ENCODE results near the gene CD83. TPM values are rescaled to one million over a fixed set of nuclear protein-coding genes. Genes with fewer than 3 reads are reported as not detected.

Gene CD83
- total RNA-seq, 2 donors from 2014 or later: 1.3 to 2.3 TPM

GRCh38 chr6:14130435-14131075 lies 13.0 kb downstream of the CD83 start:
- no peak overlapping the region for H3K27ac ChIP-seq
- WGBS, 2 donors: 91 to 92% methylated on average over 15 of the region's 15 CpGs
- no peak for TF ChIP-seq CTCF (IDR thresholded peaks at IDR 0.05)
- no peak for TF ChIP-seq POLR2A (IDR thresholded peaks at IDR 0.05)
- H3K36me3 ChIP-seq (replicated peaks in 1 of 2; ENCODE audit: insufficient read depth in 1 of 2, low read depth in 2 of 2): peaks cover 0 to 2% of the 10 kb centered on the region in 2 donors
- ATAC-seq (no peak), DNase-seq (no peak)
- intact Hi-C loops (cut with DNase I): no loop called here
- H3K27me3 ChIP-seq: no peaks in the 10 kb centered on the region
- H3K4me3 ChIP-seq: no peak overlapping the region
- no peaks in the 10 kb centered on the region for H3K9me3 ChIP-seq
- H3K4me1 ChIP-seq: no peaks in the 10 kb centered on the region

- intact Hi-C loops (cut with DNase I): no loop called here
- no peak overlapping the region for H3K27ac ChIP-seq
Measured at GRCh38 chr6:14131579-14131978, 14.0 kb downstream of the CD83 start.

GRCh38 chr6:14132244-14132920 lies 14.8 kb downstream of the CD83 start:
- ATAC-seq: no peak

More at GRCh38 chr6:14131579-14131978, 14.0 kb downstream of the CD83 start:
- DNase-seq: no peak
- H3K4me1 ChIP-seq: no peaks in the 10 kb centered on the region
- 83 to 88% methylated on average over 7 of the region's 7 CpGs for WGBS, 2 donors
- TF ChIP-seq POLR2A (IDR thresholded peaks at IDR 0.05) (no peak), CTCF (IDR thresholded peaks at IDR 0.05) (no peak)
- no peaks in the 10 kb centered on the region for H3K27me3 ChIP-seq
- no peak for ATAC-seq
- peaks cover 0 to 2% of the 10 kb centered on the region in 2 donors for H3K36me3 ChIP-seq (replicated peaks in 1 of 2; ENCODE audit: insufficient read depth in 1 of 2, low read depth in 2 of 2)
- no peak overlapping the region for H3K4me3 ChIP-seq
- H3K9me3 ChIP-seq: no peaks in the 10 kb centered on the region

GRCh38 chr6:14132921-14133275 lies 15.3 kb downstream of the CD83 start:
- ATAC-seq: no peak
- intact Hi-C loops (cut with DNase I): no loop called here
- no peaks in the 10 kb centered on the region for H3K9me3 ChIP-seq
- WGBS, 2 donors: 86 to 88% methylated on average over 4 of the region's 4 CpGs
- no peak overlapping the region for H3K27ac ChIP-seq
- no peak overlapping the region for H3K4me3 ChIP-seq
- H3K27me3 ChIP-seq: no peaks in the 10 kb centered on the region
- TF ChIP-seq POLR2A (IDR thresholded peaks at IDR 0.05): no peak
- TF ChIP-seq CTCF (IDR thresholded peaks at IDR 0.05): no peak
- H3K4me1 ChIP-seq: no peaks in the 10 kb centered on the region
- peaks cover 0 to 2% of the 10 kb centered on the region in 2 donors for H3K36me3 ChIP-seq (replicated peaks in 1 of 2; ENCODE audit: insufficient read depth in 1 of 2, low read depth in 2 of 2)
- DNase-seq: no peak

More at GRCh38 chr6:14132244-14132920, 14.8 kb downstream of the CD83 start:
- Histone ChIP-seq H3K4me3 (no peak overlapping the region), H3K9me3 (no peaks in the 10 kb centered on the region), H3K4me1 (no peaks in the 10 kb centered on the region), H3K27me3 (no peaks in the 10 kb centered on the region), H3K36me3 (replicated peaks in 1 of 2; ENCODE audit: insufficient read depth in 1 of 2, low read depth in 2 of 2) (peaks cover 0 to 2% of the 10 kb centered on the region in 2 donors), H3K27ac (no peak overlapping the region)
- no peak for TF ChIP-seq POLR2A (IDR thresholded peaks at IDR 0.05)
- TF ChIP-seq CTCF (IDR thresholded peaks at IDR 0.05): no peak
- intact Hi-C loops (cut with DNase I): no loop called here
- WGBS, 2 donors: 71 to 79% methylated on average over 10 of the region's 10 CpGs
- DNase-seq: no peak
